Hepatic stellate cell (primary cell): ENCODE data around the gene TNRC18.
"Not testable (repeated sequence)": the region's sequence is repeated elsewhere in the genome, so short reads cannot be mapped to it uniquely, and the experiment has no call there.

Experiments
- DNase-seq: peaks from one replicate; pipeline ENCODE4 v3.0.0; 2011; ENCODE audit warnings: low spot score

The TNRC18 gene

GRCh38 chr7:5291301-5291700 is 132.3 kb downstream of the TNRC18 start:
- DNase-seq: no peak

- no peak for DNase-seq
Observed at GRCh38 chr7:5289355-5289754, 134.3 kb downstream of the TNRC18 start.

- DNase-seq: not testable (repeated sequence)
Observed at GRCh38 chr7:5288560-5288959, 135.1 kb downstream of the TNRC18 start.

GRCh38 chr7:5287802-5288201 is 135.8 kb downstream of the TNRC18 start:
- no peak for DNase-seq

GRCh38 chr7:5287373-5287772 is 136.3 kb downstream of the TNRC18 start:
- not testable (repeated sequence) for DNase-seq

- no peak for DNase-seq
Observed at GRCh38 chr7:5286933-5287332, 136.7 kb downstream of the TNRC18 start.

- no peak for DNase-seq
Observed at GRCh38 chr7:5284304-5285281, 139.0 kb downstream of the TNRC18 start.

GRCh38 chr7:5283421-5284303 is 140.0 kb downstream of the TNRC18 start:
- peak; percentile 54 for DNase-seq

- no peak for DNase-seq
Observed at GRCh38 chr7:5282543-5283316, 140.9 kb downstream of the TNRC18 start, which contains the start of gene SLC29A4. SLC29A4 (plus strand) TSS chr7:5282943; CDS start chr7:5287817, 4,874 bp downstream.

GRCh38 chr7:5281598-5282500 is 141.8 kb downstream of the TNRC18 start:
- DNase-seq: not testable (repeated sequence)

- DNase-seq: no peak
Observed at GRCh38 chr7:5279734-5280133, 143.9 kb downstream of the TNRC18 start.

GRCh38 chr7:5278766-5279165 is 144.9 kb downstream of the TNRC18 start:
- DNase-seq: no peak

- DNase-seq: no peak
Observed at GRCh38 chr7:5276611-5277010, 147.0 kb downstream of the TNRC18 start.

GRCh38 chr7:5276123-5276522 is 147.5 kb downstream of the TNRC18 start:
- DNase-seq: not testable (repeated sequence)

- DNase-seq: not testable (repeated sequence)
Observed at GRCh38 chr7:5275510-5275909, 148.1 kb downstream of the TNRC18 start.

GRCh38 chr7:5274985-5275431 is 148.6 kb downstream of the TNRC18 start:
- DNase-seq: not testable (repeated sequence)

- DNase-seq: no peak
Observed at GRCh38 chr7:5274441-5274840, 149.2 kb downstream of the TNRC18 start.

GRCh38 chr7:5273831-5274405 is 149.7 kb downstream of the TNRC18 start:
- DNase-seq: not testable (repeated sequence)

GRCh38 chr7:5270788-5271187 is 152.8 kb downstream of the TNRC18 start:
- DNase-seq: no peak

- DNase-seq: not testable (repeated sequence)
Observed at GRCh38 chr7:5269992-5270657, 153.5 kb downstream of the TNRC18 start.
